GM23338 (cell line): ENCODE results near the gene E2F6. TPM values are rescaled to one million over a fixed set of nuclear protein-coding genes. Genes with fewer than 3 reads are reported as not detected.

Experiments used
- ATAC-seq: fragments of 200-7000 bp; cut with Tn5 transposase; 3 replicates; pipeline ENCODE4 v1.9.1; 2020
- DNase-seq: peaks from one replicate; pipeline ENCODE4 v3.0.0-alpha.2; 2015; ENCODE audit warnings: low spot score
- H2AFZ ChIP-seq: fragments of 200-600 bp; sonication (generic); 2 replicates; pipeline ENCODE4 v1.8.0; 2016; ENCODE audit warnings: antibody characterized with exemption, mild to moderate bottlenecking, moderate library complexity
- H3F3A ChIP-seq: fragments of 200-600 bp; sonication (generic); replicated peaks from 2 replicates; pipeline ENCODE4 v1.8.0; 2017; ENCODE audit warnings: antibody characterized with exemption, mixed run types, low read depth
- H3K27ac ChIP-seq: fragments of 200-600 bp; sonication (generic); 2 replicates; pipeline ENCODE4 v1.6.1; 2016; ENCODE audit warnings: low read depth
- H3K27me3 ChIP-seq: fragments of 200-600 bp; sonication (generic); 2 replicates; pipeline ENCODE4 v1.8.0; 2016; ENCODE audit warnings: mild to moderate bottlenecking, mixed run types, moderate library complexity; ENCODE audit not compliant: insufficient read depth
- H3K36me3 ChIP-seq: fragments of 200-600 bp; sonication (generic); 2 replicates; pipeline ENCODE4 v1.8.0; 2016; ENCODE audit warnings: mild to moderate bottlenecking; ENCODE audit not compliant: insufficient read depth
- H3K4me1 ChIP-seq: fragments of 200-600 bp; sonication (generic); 2 replicates; pipeline ENCODE4 v1.8.0; 2016; ENCODE audit warnings: mild to moderate bottlenecking, moderate library complexity; ENCODE audit not compliant: insufficient read depth
- H3K4me2 ChIP-seq: fragments of 200-600 bp; sonication (generic); 2 replicates; pipeline ENCODE4 v1.7.1; 2017; ENCODE audit warnings: mixed run types
- H3K4me3 ChIP-seq: fragments of 200-600 bp; sonication (generic); 2 replicates; pipeline ENCODE4 v1.6.1; 2016; ENCODE audit warnings: mixed run types
- H3K79me2 ChIP-seq: fragments of 200-600 bp; sonication (generic); replicated peaks from 2 replicates; pipeline ENCODE4 v1.8.0; 2017; ENCODE audit warnings: mild to moderate bottlenecking; ENCODE audit not compliant: insufficient read depth
- H3K9me2 ChIP-seq: fragments of 200-600 bp; sonication (generic); 2 replicates; pipeline ENCODE4 v1.8.0; 2017; ENCODE audit not compliant: insufficient read depth
- H4K20me1 ChIP-seq: fragments of 200-600 bp; sonication (generic); replicated peaks from 2 replicates; pipeline ENCODE4 v1.8.0; 2017; ENCODE audit warnings: mild to moderate bottlenecking; ENCODE audit not compliant: insufficient read depth
- H3K27ac Mint-ChIP-seq: 2 replicates; pipeline ENCODE4 v1.8.0; 2020; ENCODE audit warnings: inconsistent platforms, mild to moderate bottlenecking, moderate library complexity, mixed read lengths
- H3K27me3 Mint-ChIP-seq: 3 replicates; pipeline ENCODE4 v1.8.0; 2022; ENCODE audit warnings: low read depth, mild to moderate bottlenecking, moderate library complexity, mixed read lengths, inconsistent platforms; ENCODE audit not compliant: insufficient read depth, poor library complexity
- H3K36me3 Mint-ChIP-seq: 3 replicates; pipeline ENCODE4 v1.8.0; 2021; ENCODE audit warnings: low read depth, mild to moderate bottlenecking, inconsistent platforms, moderate library complexity, mixed read lengths
- H3K4me1 Mint-ChIP-seq: 3 replicates; pipeline ENCODE4 v1.8.0; 2020; ENCODE audit warnings: mild to moderate bottlenecking, inconsistent platforms, mixed read lengths
- H3K4me3 Mint-ChIP-seq: 3 replicates; pipeline ENCODE4 v1.8.0; 2021; ENCODE audit warnings: moderate library complexity, mild to moderate bottlenecking, inconsistent platforms, mixed read lengths
- H3K9me3 Mint-ChIP-seq: 3 replicates; pipeline ENCODE4 v1.8.0; 2020; ENCODE audit warnings: moderate library complexity, mild to moderate bottlenecking, inconsistent platforms, mixed read lengths
- CREB1 ChIP-seq: fragments of 250-450 bp; sonication (Bioruptor Pico); IDR thresholded peaks from 2 replicates; pipeline ENCODE4 v1.5.0; 2020; ENCODE audit warnings: low read depth, mild to moderate bottlenecking, moderate library complexity
- CTCF ChIP-seq, 2 experiments: fragments of 200-600 bp in 1 of 2; sonication (generic) in 1 of 2; conservative IDR thresholded peaks; 2 replicates each; pipeline versions ENCODE4 v1.5.1 to v1.6.1; 2016 to 2017; ENCODE audit warnings: antibody characterized with exemption in 2 of 2, low read depth in 2 of 2, mild to moderate bottlenecking in 2 of 2, moderate library complexity in 1 of 2
- EZH2 ChIP-seq: fragments of 200-600 bp; sonication (generic); IDR thresholded peaks from one replicate; pipeline ENCODE4 v1.8.0; 2017; ENCODE audit warnings: antibody characterized with exemption, mild to moderate bottlenecking, low read depth; ENCODE audit not compliant: unreplicated experiment
- EZH2phosphoT487 ChIP-seq: fragments of 200-600 bp; sonication (generic); IDR thresholded peaks from one replicate; pipeline ENCODE4 v1.8.1; 2018; ENCODE audit warnings: antibody characterized with exemption; ENCODE audit not compliant: unreplicated experiment
- JUNB ChIP-seq: IDR thresholded peaks from one replicate; pipeline ENCODE4 v1.6.1; 2016; ENCODE audit warnings: antibody characterized with exemption; ENCODE audit not compliant: unreplicated experiment
- NANOG ChIP-seq: IDR thresholded peaks from 2 replicates; pipeline ENCODE4 v1.6.1; 2016; ENCODE audit warnings: antibody characterized with exemption, borderline replicate concordance
- POLR2AphosphoS5 ChIP-seq: IDR thresholded peaks from 2 replicates; pipeline ENCODE4 v1.6.1; 2016; ENCODE audit warnings: antibody characterized with exemption, low read depth
- STAT1 ChIP-seq: IDR thresholded peaks from one replicate; pipeline ENCODE4 v1.6.1; 2016; ENCODE audit warnings: antibody characterized with exemption; ENCODE audit not compliant: unreplicated experiment
- ZNF114 ChIP-seq: fragments of 250-450 bp; sonication (Bioruptor Pico); IDR thresholded peaks from 2 replicates; pipeline ENCODE4 v1.5.0; 2020; ENCODE audit warnings: mild to moderate bottlenecking, moderate library complexity
- ZNF331 ChIP-seq: fragments of 250-450 bp; sonication (Bioruptor Pico); IDR thresholded peaks from 2 replicates; pipeline ENCODE4 v1.5.0; 2020; ENCODE audit warnings: low read depth, mild to moderate bottlenecking, moderate library complexity
- polyA plus RNA-seq: library from polyadenylated mRNA; unstranded; fragments of >200 nt; fragmentation: Nextera tagmentation; extraction: Ambion mirVana; gene quantifications from 2 replicates; pipeline ENCODE4 v1.2.1, GENCODE V29; 2016
- total RNA-seq: library from RNA; depleted of rRNA; stranded (reverse); fragments of >200 nt; shearing (Covaris generic); gene quantifications from 2 replicates; pipeline ENCODE4 v1.2.3, GENCODE V29; 2014
- TF ChIP-seq, protein P1 (sequence below): IDR thresholded peaks from one replicate; pipeline ENCODE4 v1.6.1; 2018; ENCODE audit warnings: antibody characterized with exemption; ENCODE audit not compliant: unreplicated experiment
- TF ChIP-seq, protein P2 (sequence below): fragments of 250-450 bp; sonication (Bioruptor Pico); IDR thresholded peaks from 2 replicates; pipeline ENCODE4 v1.5.0; 2020; ENCODE audit warnings: mild to moderate bottlenecking, moderate library complexity
- TF ChIP-seq, protein P3 (sequence below): IDR thresholded peaks from 2 replicates; pipeline ENCODE4 v1.6.1; 2016; ENCODE audit warnings: antibody characterized with exemption

The E2F6 gene
- total and polyA plus RNA-seq, 2 experiments from 2014 or later, result 16.9 to 20.7 TPM

DNA sequence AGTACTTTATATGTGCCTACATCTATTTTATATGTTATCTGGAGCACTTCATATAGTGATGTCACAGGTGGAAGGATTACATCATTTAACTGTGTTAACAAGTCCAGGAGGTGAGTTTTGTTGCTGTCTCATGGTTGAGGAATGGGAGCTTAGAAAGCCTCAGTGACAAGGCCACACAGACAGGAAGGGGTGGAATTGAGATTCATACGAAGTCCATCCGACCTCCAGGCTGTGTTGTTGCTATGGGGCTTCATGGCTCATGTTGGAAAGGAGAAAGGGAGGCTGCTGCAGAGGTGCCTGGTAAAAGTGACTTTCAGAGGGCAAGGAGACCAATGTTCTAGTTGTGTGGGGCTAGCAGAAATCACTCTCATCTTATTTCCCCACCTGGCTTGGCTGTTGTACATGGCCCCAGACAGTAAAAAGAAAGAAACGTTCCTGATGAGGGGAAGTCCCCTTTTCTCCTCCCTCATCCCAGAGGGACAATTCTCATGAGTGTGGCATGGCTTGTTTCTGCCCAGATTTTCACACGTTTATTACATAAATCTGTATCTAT, 36.9 kb upstream of the E2F6 start:
- Mint-ChIP-seq H3K27me3 (peaks cover 6% of the 10 kb centered on the region), H3K9me3 (peaks cover 9% of the 10 kb centered on the region), H3K4me3 (no peak overlapping the region), H3K27ac (no peak overlapping the region; the same call in 1 of the 2 replicates), H3K36me3 (peaks cover 10% of the 10 kb centered on the region; the same call in 2 of the 3 replicates), H3K4me1 (peaks cover 24% of the 10 kb centered on the region)
- Histone ChIP-seq H3K9me2 (0 out of 2 replicates have a peak, but pooled peaks cover 3% of the 10 kb centered on the region), H3K27me3 (no peaks in the 10 kb centered on the region), H3K79me2 (peaks cover 64% of the 10 kb centered on the region), H3K36me3 (0 out of 2 replicates have a peak, but pooled peaks cover 3% of the 10 kb centered on the region), H3K4me1 (peaks cover 18% of the 10 kb centered on the region), H3K4me2 (no peak overlapping the region), H3K27ac (no peak overlapping the region), H2AFZ (no peak overlapping the region), H3F3A (no peaks in the 10 kb centered on the region; the same call in 1 of the 2 replicates), H3K4me3 (no peak overlapping the region), H4K20me1 (peaks cover 6% of the 10 kb centered on the region; the same call in 1 of the 2 replicates)
- TF ChIP-seq, protein P1, sequence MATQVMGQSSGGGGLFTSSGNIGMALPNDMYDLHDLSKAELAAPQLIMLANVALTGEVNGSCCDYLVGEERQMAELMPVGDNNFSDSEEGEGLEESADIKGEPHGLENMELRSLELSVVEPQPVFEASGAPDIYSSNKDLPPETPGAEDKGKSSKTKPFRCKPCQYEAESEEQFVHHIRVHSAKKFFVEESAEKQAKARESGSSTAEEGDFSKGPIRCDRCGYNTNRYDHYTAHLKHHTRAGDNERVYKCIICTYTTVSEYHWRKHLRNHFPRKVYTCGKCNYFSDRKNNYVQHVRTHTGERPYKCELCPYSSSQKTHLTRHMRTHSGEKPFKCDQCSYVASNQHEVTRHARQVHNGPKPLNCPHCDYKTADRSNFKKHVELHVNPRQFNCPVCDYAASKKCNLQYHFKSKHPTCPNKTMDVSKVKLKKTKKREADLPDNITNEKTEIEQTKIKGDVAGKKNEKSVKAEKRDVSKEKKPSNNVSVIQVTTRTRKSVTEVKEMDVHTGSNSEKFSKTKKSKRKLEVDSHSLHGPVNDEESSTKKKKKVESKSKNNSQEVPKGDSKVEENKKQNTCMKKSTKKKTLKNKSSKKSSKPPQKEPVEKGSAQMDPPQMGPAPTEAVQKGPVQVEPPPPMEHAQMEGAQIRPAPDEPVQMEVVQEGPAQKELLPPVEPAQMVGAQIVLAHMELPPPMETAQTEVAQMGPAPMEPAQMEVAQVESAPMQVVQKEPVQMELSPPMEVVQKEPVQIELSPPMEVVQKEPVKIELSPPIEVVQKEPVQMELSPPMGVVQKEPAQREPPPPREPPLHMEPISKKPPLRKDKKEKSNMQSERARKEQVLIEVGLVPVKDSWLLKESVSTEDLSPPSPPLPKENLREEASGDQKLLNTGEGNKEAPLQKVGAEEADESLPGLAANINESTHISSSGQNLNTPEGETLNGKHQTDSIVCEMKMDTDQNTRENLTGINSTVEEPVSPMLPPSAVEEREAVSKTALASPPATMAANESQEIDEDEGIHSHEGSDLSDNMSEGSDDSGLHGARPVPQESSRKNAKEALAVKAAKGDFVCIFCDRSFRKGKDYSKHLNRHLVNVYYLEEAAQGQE, result no peak
- TF ChIP-seq JUNB (no peak), CREB1 (CRISPR knock-in tag) (no peak), EZH2 (no peak), ZNF331 (CRISPR knock-in tag) (no peak), ZNF114 (no peak), STAT1 (no peak), EZH2phosphoT487 (no peak), POLR2AphosphoS5 (no peak), NANOG (no peak), CTCF (conservative IDR thresholded peaks at IDR 0.05; ENCODE audit: low read depth in 2 of 2) (no peak)
- TF ChIP-seq, protein P2, sequence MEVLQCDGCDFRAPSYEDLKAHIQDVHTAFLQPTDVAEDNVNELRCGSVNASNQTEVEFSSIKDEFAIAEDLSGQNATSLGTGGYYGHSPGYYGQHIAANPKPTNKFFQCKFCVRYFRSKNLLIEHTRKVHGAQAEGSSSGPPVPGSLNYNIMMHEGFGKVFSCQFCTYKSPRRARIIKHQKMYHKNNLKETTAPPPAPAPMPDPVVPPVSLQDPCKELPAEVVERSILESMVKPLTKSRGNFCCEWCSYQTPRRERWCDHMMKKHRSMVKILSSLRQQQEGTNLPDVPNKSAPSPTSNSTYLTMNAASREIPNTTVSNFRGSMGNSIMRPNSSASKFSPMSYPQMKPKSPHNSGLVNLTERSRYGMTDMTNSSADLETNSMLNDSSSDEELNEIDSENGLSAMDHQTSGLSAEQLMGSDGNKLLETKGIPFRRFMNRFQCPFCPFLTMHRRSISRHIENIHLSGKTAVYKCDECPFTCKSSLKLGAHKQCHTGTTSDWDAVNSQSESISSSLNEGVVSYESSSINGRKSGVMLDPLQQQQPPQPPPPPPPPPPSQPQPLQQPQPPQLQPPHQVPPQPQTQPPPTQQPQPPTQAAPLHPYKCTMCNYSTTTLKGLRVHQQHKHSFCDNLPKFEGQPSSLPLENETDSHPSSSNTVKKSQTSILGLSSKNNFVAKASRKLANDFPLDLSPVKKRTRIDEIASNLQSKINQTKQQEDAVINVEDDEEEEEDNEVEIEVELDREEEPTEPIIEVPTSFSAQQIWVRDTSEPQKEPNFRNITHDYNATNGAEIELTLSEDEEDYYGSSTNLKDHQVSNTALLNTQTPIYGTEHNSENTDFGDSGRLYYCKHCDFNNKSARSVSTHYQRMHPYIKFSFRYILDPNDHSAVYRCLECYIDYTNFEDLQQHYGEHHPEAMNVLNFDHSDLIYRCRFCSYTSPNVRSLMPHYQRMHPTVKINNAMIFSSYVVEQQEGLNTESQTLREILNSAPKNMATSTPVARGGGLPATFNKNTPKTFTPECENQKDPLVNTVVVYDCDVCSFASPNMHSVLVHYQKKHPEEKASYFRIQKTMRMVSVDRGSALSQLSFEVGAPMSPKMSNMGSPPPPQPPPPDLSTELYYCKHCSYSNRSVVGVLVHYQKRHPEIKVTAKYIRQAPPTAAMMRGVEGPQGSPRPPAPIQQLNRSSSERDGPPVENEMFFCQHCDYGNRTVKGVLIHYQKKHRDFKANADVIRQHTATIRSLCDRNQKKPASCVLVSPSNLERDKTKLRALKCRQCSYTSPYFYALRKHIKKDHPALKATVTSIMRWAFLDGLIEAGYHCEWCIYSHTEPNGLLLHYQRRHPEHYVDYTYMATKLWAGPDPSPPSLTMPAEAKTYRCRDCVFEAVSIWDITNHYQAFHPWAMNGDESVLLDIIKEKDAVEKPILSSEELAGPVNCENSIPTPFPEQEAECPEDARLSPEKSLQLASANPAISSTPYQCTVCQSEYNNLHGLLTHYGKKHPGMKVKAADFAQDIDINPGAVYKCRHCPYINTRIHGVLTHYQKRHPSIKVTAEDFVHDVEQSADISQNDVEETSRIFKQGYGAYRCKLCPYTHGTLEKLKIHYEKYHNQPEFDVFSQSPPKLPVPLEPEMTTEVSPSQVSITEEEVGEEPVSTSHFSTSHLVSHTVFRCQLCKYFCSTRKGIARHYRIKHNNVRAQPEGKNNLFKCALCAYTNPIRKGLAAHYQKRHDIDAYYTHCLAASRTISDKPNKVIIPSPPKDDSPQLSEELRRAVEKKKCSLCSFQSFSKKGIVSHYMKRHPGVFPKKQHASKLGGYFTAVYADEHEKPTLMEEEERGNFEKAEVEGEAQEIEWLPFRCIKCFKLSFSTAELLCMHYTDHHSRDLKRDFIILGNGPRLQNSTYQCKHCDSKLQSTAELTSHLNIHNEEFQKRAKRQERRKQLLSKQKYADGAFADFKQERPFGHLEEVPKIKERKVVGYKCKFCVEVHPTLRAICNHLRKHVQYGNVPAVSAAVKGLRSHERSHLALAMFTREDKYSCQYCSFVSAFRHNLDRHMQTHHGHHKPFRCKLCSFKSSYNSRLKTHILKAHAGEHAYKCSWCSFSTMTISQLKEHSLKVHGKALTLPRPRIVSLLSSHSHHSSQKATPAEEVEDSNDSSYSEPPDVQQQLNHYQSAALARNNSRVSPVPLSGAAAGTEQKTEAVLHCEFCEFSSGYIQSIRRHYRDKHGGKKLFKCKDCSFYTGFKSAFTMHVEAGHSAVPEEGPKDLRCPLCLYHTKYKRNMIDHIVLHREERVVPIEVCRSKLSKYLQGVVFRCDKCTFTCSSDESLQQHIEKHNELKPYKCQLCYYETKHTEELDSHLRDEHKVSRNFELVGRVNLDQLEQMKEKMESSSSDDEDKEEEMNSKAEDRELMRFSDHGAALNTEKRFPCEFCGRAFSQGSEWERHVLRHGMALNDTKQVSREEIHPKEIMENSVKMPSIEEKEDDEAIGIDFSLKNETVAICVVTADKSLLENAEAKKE, result no peak
- TF ChIP-seq, protein P3, sequence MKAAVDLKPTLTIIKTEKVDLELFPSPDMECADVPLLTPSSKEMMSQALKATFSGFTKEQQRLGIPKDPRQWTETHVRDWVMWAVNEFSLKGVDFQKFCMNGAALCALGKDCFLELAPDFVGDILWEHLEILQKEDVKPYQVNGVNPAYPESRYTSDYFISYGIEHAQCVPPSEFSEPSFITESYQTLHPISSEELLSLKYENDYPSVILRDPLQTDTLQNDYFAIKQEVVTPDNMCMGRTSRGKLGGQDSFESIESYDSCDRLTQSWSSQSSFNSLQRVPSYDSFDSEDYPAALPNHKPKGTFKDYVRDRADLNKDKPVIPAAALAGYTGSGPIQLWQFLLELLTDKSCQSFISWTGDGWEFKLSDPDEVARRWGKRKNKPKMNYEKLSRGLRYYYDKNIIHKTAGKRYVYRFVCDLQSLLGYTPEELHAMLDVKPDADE, result no peak
- DNase-seq, result no peak
- ATAC-seq, result no peak
